Stimulated activated CD8-positive, alpha-beta memory T cell treated with anti-CD3 and anti-CD28 coated beads, Interleukin-12 subunit alpha, Interleukin-12 subunit beta, amount 100 ng/mL, for 1 hour (primary cell): ENCODE data around the gene EPN2.
"Not testable (repeated sequence)": the region's sequence is repeated elsewhere in the genome, so short reads cannot be mapped to it uniquely, and the experiment has no call there.

Source experiments
- DNase-seq: peaks from one replicate; pipeline ENCODE4 v3.0.0-alpha.2; 2020; ENCODE audit warnings: low read depth

Gene EPN2

DNA sequence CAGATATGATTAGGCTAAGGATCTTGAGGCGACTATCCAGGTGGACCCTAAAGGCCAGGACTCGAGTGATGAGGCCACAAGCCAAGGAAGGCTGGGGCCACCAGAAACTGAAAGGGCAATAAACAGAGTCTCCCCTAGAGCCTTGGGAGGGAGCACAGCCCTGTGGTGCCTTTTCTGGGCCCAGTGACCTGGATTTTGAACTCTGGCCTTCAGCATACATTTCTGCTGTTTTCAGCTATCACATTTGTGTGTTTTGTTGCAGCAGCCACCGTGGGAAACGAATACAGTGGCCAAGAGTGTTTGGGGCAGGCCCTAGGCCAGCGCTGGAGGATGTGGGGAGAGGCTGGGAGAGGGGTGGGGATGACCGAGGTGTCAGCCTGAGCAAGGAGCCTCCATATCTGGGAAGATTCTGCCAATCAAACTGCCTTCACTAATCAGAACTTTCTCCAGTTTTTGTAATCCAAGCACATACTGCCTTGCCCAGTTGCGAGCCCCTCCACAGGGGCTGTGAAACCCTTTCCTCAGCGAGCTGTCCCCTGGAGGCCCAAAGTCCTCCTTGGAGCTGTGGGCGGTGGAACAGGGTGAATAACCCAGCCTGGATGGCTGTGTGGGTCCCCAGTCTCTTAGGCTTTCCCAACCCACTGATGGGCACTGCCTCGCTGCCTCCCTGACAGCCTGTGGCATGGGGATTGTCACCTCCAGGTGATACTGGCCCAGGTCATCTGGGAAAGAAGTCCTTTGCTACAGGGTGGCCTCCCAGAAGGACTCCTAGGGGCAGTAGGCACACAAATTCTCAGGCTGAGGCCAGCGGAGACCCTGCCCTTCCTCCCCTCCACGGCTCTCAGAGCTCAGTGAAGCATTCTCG, 108.6 kb downstream of the EPN2 start:
- DNase-seq = no peak

DNA sequence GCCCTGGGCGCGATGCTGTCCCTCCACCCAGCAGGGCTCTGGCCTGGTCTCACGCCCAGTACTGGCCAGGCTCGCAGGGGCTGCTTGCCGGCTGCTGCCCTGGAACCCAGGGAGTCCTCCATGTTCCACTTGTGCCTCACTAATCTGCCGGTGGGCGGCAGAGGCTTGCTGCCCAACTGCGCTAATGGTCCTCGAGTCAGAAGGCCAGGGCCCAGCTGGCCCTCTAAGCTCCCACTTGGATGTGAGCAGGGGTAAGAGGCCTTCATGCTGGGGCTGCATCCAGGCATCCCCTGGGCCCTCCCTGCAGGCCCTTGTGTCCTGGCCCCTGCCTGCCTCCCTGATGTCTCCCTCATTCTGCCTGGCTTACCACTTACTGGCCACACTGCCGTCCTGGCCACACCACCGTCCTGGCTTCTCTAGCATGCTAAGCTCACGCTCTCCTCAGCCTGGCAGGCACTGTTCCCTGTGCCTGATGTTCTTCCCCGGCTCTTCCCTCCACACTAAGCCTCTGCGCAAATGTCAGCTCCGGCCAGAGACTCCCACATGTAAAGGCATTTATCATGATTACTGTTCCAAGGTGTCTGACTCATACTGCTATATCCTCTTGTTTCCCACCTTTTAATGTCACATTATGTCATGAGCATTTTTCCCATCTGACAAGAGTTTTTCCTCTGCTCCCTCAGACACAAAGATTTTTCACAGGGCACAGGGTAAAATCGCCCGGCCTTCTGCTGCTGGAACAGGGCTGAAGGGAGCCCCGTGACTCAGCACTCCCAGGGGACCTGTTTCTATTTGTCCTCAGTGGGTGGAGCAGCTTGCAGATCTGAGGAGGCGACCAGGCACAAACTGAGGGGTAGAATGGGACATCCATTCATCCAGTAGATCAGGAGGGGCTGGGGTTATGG, 109.4 kb downstream of the EPN2 start:
- no peak for DNase-seq

- no peak for DNase-seq
These were observed 110.3 kb downstream of the EPN2 start for GRCh38 chr17:19347323-19348080.

- DNase-seq = no peak
These were observed 111.0 kb downstream of the EPN2 start for GRCh38 chr17:19348081-19348650.

DNA sequence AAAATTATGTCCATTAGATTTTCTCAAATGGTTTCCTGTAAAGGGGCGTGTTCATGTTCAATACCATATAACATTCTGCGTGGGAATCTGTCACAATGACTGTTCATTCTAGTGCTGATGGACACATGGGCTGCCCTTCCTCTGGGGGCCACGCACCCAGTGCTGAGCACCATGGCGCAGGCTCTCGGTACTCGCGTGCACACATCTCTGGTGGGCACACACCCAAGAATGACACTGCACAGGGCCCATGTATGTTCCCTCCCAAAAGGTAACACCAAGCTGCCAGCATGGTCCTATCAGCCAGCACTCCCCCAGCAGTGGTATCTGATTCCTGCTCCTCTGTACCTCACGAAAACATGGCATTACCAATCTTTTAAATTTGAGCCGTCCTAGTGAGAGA, 111.6 kb downstream of the EPN2 start:
- no peak for DNase-seq

DNA sequence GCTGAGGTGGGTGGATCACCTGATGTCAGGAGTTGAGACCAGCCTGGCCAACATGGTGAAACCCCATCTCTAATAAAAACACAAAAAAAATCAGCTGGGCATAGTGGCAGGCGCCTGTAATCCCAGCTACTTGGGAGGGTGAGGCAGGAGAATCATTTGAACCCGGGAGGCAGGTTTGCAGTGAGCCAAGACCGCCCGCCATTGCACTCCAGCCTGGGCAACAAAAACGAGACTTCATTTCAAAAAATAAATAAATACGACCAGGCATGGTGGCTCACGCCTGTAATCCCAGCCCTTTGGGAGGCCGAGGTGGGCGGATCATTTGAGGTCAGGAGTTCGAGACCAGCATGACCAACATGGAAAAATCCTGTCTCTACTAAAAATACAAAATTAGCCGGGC, 116.2 kb downstream of the EPN2 start:
- not testable (repeated sequence) for DNase-seq

- no peak for DNase-seq
These were observed 117.6 kb downstream of the EPN2 start for GRCh38 chr17:19354748-19355147.

DNA sequence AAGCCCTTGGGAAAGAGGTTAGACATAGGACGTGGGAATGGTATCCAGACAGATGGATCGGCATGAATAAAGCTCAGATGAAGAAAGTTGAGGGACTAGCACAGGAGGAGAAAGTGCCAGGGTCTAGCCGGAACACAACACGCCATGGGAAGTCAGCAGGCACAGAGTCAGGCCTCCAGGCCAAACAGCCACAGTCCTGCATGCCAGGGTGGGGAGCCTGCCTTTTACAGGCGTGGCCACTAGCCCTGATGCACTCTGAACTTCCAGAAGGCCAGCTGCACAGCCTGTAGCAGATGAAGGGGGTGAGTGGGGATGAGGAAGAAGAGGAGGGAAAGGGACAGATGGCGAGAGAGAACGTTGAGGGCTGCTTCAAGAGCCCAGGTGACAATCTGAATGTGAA, 120.2 kb downstream of the EPN2 start:
- no peak for DNase-seq

DNA sequence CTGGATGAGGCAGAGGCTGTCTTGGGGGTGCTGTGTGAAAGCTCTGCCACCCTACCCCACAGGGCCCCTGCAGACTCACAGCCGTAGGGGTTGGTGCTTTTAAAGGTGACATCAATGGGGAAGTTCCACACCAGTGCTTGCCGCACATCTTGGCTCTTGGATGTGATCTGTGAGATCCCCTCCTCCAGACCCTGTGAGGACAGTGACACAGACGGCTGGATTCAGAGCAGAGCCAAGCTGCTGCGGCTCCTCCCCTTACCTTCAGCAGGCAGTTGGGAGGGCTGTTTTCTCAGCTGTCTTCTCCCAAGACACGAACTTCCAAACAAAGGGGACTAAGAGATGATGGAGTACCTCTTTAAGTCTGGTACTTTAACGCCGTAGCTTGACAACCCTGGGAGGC, 120.6 kb downstream of the EPN2 start:
- DNase-seq = no peak

- DNase-seq = no peak
These were observed 122.0 kb downstream of the EPN2 start for GRCh38 chr17:19359151-19359550.

GRCh38 chr17:19359856-19360255, 122.7 kb downstream of the EPN2 start:
- no peak for DNase-seq

DNA sequence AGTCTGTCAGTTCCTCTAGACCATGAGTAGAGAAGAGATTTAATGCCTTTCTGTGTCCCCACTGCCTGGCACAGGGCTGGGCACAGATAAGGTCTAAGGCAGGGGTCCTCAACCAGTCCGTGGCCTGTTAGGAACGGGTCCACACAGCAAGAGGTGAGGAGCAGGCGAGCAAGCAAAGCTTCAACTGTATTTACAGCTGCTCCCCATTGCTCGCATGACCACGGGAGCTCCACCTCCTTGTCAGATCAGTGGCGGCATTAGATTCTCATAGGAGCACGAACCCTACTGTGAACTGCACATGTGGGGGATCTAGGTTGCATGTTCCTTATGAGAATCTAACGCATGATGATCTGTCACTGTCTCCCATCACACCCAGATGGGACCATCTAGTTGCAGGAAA, 123.6 kb downstream of the EPN2 start:
- no peak for DNase-seq

DNA sequence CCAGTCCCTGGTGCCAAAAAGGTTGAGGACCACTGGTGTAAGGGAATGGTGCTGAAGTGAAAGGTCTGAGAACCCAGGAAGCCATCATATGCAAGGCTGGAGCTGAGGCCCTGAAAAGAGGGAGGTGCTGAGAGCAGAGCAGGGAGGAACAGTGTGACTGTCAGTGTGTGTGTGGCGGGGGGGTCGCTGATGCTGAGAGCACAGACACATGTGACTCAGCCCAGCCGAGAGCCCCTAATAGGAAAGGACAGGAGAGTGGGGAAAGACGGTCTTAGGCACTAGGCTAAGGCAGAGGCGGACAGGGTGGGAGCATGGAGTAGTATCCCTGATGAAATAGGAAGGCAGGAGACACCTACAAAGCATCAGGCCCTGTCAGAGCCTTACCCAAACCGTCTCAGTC, 124.2 kb downstream of the EPN2 start:
- no peak for DNase-seq

GRCh38 chr17:19361944-19362276, 124.7 kb downstream of the EPN2 start:
- no peak for DNase-seq

- peak; percentile 91 for DNase-seq
These were observed 125.3 kb downstream of the EPN2 start, which contains the start of gene B9D1 for GRCh38 chr17:19362277-19363113. Gene B9D1, minus strand, starts transcription at chr17:19362723. Its CDS starts 154 bp downstream, at chr17:19362569.

- DNase-seq = no peak
These were observed 125.9 kb downstream of the EPN2 start for GRCh38 chr17:19363114-19363438.

DNA sequence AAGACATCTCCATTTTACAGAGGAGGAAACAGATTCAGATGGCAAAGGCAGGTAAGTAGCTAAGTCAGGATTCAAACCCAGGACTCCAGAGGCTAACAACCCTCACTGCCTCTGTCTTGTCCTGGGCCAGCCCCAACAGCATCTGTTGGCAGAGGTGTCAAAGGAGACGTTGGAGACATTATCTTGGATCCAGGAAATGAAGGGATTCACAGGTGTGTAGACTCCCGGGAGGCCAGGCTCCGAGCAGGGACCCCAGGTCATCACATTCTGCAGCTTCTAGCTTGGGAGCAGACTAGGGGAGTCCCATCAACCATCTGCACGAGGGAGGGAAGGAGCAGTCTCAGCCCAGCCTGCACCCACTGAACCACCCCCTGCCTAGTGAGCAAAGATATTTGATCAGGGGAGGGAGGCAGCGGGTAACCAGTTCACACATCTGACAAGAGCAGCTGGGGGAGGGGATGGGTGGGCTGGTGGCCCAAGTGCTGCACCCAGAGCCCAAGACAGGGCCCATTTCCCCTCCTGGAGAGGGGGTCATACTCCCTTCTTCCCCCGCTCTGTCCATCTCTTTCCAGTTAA, 126.4 kb downstream of the EPN2 start:
- no peak for DNase-seq

DNA sequence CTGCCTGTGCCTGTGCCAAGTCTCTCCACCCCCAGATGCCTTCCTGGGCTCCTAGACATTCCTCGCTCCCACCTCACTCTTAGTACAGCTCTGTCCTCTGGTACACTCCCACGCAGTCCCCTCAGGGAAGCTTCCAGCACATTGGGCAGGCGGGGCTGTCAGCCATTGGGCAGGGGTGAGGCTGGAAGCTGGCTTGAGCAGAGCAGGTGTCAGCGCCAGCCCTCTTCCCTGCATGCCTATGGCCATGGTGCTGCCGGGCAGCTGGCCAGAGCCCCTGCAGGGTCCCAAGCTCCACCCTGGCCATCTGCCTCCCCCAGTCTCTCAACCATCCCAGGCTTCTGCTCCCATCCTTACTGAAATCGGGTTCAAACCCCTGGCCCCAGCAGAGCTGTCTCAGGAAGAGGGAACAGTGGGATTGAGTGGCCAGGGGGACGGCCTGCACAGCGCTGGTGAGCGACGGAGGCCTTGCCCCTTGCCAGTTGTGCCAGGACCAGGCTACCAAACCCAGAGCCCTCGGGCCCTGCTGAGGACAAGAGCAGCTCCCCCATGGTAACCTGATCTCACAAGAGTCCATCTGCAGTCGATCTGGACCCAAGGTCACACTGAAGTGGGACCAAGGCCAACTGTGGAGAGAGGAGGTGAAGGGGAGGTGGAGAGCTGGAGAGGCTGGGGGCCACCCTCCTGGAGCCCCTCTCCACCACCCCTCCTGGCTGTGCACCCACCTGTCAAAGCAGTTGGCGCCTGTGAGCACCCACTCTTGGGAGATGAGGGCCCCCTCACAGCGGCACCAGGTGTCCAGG, 127.7 kb downstream of the EPN2 start:
- DNase-seq = no peak

DNA sequence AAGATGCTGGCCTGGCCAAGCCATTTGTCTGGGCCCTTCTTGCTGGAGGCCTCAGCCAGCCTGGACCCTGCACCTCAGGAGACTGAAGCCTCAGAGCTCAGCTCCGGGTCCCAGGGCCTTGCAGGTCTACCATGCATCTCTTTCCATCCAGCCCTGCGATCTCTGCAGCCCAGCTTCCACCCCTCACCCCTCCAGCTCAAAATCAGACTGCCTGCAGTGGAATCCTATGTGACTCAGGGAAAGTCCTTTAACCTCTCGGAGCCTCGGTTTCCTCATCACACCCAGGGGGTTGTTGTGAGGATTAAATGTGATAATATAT, 128.3 kb downstream of the EPN2 start:
- no peak for DNase-seq
